H1 (cell line): ENCODE data around the gene KCNH6. TPM values are rescaled to one million over a fixed set of nuclear protein-coding genes. Genes with fewer than 3 reads are reported as not detected.
A peak's percentile ranks its signal among the peaks of the same experiment; 100 is the strongest.

Source experiments
- CTCF ChIA-PET: fragments of 300-600 bp; sonication (Branson Sonifier 250); formaldehyde crosslinking; loops from one replicate; lab custom pipeline; 2021; ENCODE audit not compliant: partially characterized antibody; lab: Charles Lee
- POLR2A ChIA-PET: fragments of 300-600 bp; sonication (Branson Sonifier 250); formaldehyde crosslinking; loops from one replicate; lab custom pipeline; 2021; ENCODE audit warnings: inconsistent platforms; ENCODE audit not compliant: partially characterized antibody; lab: Charles Lee
- DNase-seq, 2 experiments: peaks; one replicate each; pipeline versions ENCODE4 v3.0.0 to v3.0.0-alpha.2; 2010 to 2022; ENCODE audit warnings: low spot score in 2 of 2, low read depth in 1 of 2, mixed read lengths in 1 of 2
- FAIRE-seq: peaks from 2 replicates; lab custom pipeline; 2011; peaks lifted over from hg19 to GRCh38; lab: Jason Lieb, UNC
- H2AFZ ChIP-seq: 2 replicates; pipeline ENCODE4 v1.8.1; 2012; ENCODE audit warnings: low read length, inconsistent platforms
- H2AK5ac ChIP-seq: 2 replicates; pipeline ENCODE4 v1.6.1; 2013; ENCODE audit warnings: low read depth, low read length
- H2BK120ac ChIP-seq: replicated peaks from 2 replicates; pipeline ENCODE3; 2013; ENCODE audit warnings: low read depth, low read length, inconsistent platforms
- H2BK12ac ChIP-seq: 2 replicates; pipeline ENCODE4 v1.6.1; 2013; ENCODE audit warnings: low read depth, low read length
- H2BK15ac ChIP-seq: 2 replicates; pipeline ENCODE4 v1.6.1; 2013; ENCODE audit warnings: low read length
- H2BK20ac ChIP-seq: 2 replicates; pipeline ENCODE4 v1.6.1; 2013; ENCODE audit warnings: low read length
- H2BK5ac ChIP-seq: 2 replicates; pipeline ENCODE4 v1.6.1; 2013; ENCODE audit warnings: low read depth, low read length
- H3K14ac ChIP-seq: 2 replicates; pipeline ENCODE4 v1.6.1; 2013; ENCODE audit warnings: inconsistent platforms; ENCODE audit not compliant: insufficient read length
- H3K18ac ChIP-seq: 2 replicates; pipeline ENCODE4 v1.6.1; 2013; ENCODE audit warnings: low read length; ENCODE audit errors: extremely low read depth
- H3K23ac ChIP-seq: 2 replicates; pipeline ENCODE4 v1.6.1; 2013; ENCODE audit warnings: inconsistent platforms; ENCODE audit not compliant: insufficient read length
- H3K23me2 ChIP-seq: 2 replicates; pipeline ENCODE4 v1.6.1; 2013; ENCODE audit warnings: low read depth, low read length
- H3K27ac ChIP-seq: 2 replicates; pipeline ENCODE4 v1.6.1; 2011; ENCODE audit warnings: low read depth, low read length, inconsistent platforms
- H3K27me3 ChIP-seq, 4 experiments: replicated peaks in 1 of 4; 1 replicate in 1 of 4; 2 replicates in 3 of 4; pipeline versions ENCODE4 v1.6.1 to v1.8.1; 2011 to 2013; ENCODE audit warnings: low read length in 3 of 4, mild to moderate bottlenecking in 3 of 4, inconsistent platforms in 2 of 4, mixed read lengths in 2 of 4, moderate library complexity in 1 of 4; ENCODE audit not compliant: control insufficient read depth in 3 of 4, insufficient read depth in 3 of 4; ENCODE audit errors: extremely low read depth in 1 of 4
- H3K36me3 ChIP-seq, 4 experiments: 2 replicates each; pipeline versions ENCODE4 v1.6.1 to v1.8.1; 2011 to 2013; ENCODE audit warnings: mild to moderate bottlenecking in 4 of 4, low read length in 3 of 4, moderate library complexity in 2 of 4, control low read depth in 1 of 4, inconsistent platforms in 1 of 4; ENCODE audit not compliant: insufficient read depth in 4 of 4, control insufficient read depth in 2 of 4
- H3K4ac ChIP-seq: replicated peaks from 2 replicates; pipeline ENCODE3; 2013; ENCODE audit warnings: low read length, low read depth, mixed read lengths, inconsistent platforms; ENCODE audit not compliant: insufficient read length
- H3K4me1 ChIP-seq, 4 experiments: replicated peaks in 1 of 4; 1 replicate in 1 of 4; 2 replicates in 3 of 4; pipeline versions ENCODE4 v1.6.1 to v1.8.1; 2011 to 2013; ENCODE audit warnings: low read length in 3 of 4, inconsistent platforms in 2 of 4, mixed read lengths in 1 of 4; ENCODE audit not compliant: insufficient read depth in 4 of 4, control insufficient read depth in 3 of 4
- H3K4me2 ChIP-seq, 2 experiments: 2 replicates each; pipeline versions ENCODE4 v1.6.1 to v1.8.1; 2011 to 2013; ENCODE audit warnings: low read depth in 2 of 2, low read length in 2 of 2, control low read depth in 1 of 2, inconsistent platforms in 1 of 2, mild to moderate bottlenecking in 1 of 2; ENCODE audit not compliant: insufficient read depth in 1 of 2
- H3K4me3 ChIP-seq, 4 experiments: fragments of 200-600, 300-600 bp in 1 of 4; sonication (generic), shearing (Covaris generic), sonication (Bioruptor Twin) in 1 of 4; 2 replicates each; pipeline versions ENCODE4 v1.5.1 to v1.8.1; 2011 to 2016; ENCODE audit warnings: low read length in 4 of 4, low read depth in 3 of 4, control low read depth in 2 of 4, inconsistent platforms in 2 of 4, mild to moderate bottlenecking in 2 of 4, mixed read lengths in 1 of 4, moderate library complexity in 1 of 4; ENCODE audit not compliant: insufficient read depth in 2 of 4; ENCODE audit errors: extremely low read depth in 1 of 4
- H3K56ac ChIP-seq: replicated peaks from 2 replicates; pipeline ENCODE3; 2013; ENCODE audit warnings: low read depth, mild to moderate bottlenecking, mixed read lengths, low read length, inconsistent platforms; ENCODE audit not compliant: insufficient read length
- H3K79me1 ChIP-seq: 2 replicates; pipeline ENCODE4 v1.6.1; 2013; ENCODE audit warnings: low read depth, low read length, control low read depth
- H3K79me2 ChIP-seq, 2 experiments: 2 replicates each; pipeline versions ENCODE4 v1.6.1 to v1.8.1; 2012 to 2013; ENCODE audit warnings: low read length in 2 of 2, mild to moderate bottlenecking in 2 of 2, inconsistent platforms in 1 of 2; ENCODE audit not compliant: insufficient read depth in 2 of 2, control insufficient read depth in 1 of 2
- H3K9ac ChIP-seq, 4 experiments: replicated peaks in 1 of 4; 1 replicate in 1 of 4; 2 replicates in 3 of 4; pipeline versions ENCODE4 v1.6.1 to v1.8.1; 2011 to 2013; ENCODE audit warnings: low read depth in 3 of 4, low read length in 3 of 4, control low read depth in 2 of 4, mild to moderate bottlenecking in 2 of 4, moderate library complexity in 2 of 4, inconsistent platforms in 1 of 4; ENCODE audit errors: extremely low read depth in 1 of 4
- H3K9me3 ChIP-seq, 2 experiments: 2 replicates each; pipeline versions ENCODE4 v1.6.1 to v1.8.1; 2012 to 2013; ENCODE audit warnings: mild to moderate bottlenecking in 2 of 2, moderate library complexity in 2 of 2, control low read depth in 1 of 2, inconsistent platforms in 1 of 2, low read depth in 1 of 2, low read length in 1 of 2, mixed read lengths in 1 of 2; ENCODE audit not compliant: insufficient read depth in 2 of 2
- H4K20me1 ChIP-seq, 2 experiments: replicated peaks in 1 of 2; 2 replicates each; pipeline versions ENCODE3 to v1.8.1; 2011 to 2013; ENCODE audit warnings: inconsistent platforms in 2 of 2, low read length in 2 of 2, mild to moderate bottlenecking in 1 of 2; ENCODE audit not compliant: insufficient read depth in 2 of 2, control insufficient read depth in 1 of 2
- H4K5ac ChIP-seq: 2 replicates; pipeline ENCODE4 v1.6.1; 2013; ENCODE audit warnings: low read length, low read depth, mixed read lengths, inconsistent platforms; ENCODE audit not compliant: insufficient read length
- H4K8ac ChIP-seq: 2 replicates; pipeline ENCODE4 v1.8.0; 2013; ENCODE audit warnings: mild to moderate bottlenecking, moderate library complexity, low read length, inconsistent platforms; ENCODE audit not compliant: insufficient read depth; ENCODE audit errors: extremely low read depth
- H4K91ac ChIP-seq: replicated peaks from 2 replicates; pipeline ENCODE3; 2013; ENCODE audit warnings: low read length, mixed read lengths, inconsistent platforms; ENCODE audit not compliant: insufficient read length
- KDM1A ChIP-seq: fragments of 200-600, 300-600 bp; sonication (generic); IDR thresholded peaks from 2 replicates; pipeline ENCODE4 v1.7.1; 2016; ENCODE audit warnings: mild to moderate bottlenecking, low read length, borderline replicate concordance
- NANOG ChIP-seq: IDR thresholded peaks from 2 replicates; pipeline ENCODE4 v1.6.1; 2011; ENCODE audit warnings: low read length, low read depth, mild to moderate bottlenecking, inconsistent platforms; ENCODE audit not compliant: insufficient read depth, poor library complexity, severe bottlenecking
- PHF8 ChIP-seq: fragments of 200-600 bp; sonication (generic); conservative IDR thresholded peaks from 2 replicates; pipeline ENCODE4 v1.7.1; 2012; ENCODE audit warnings: low read depth, mild to moderate bottlenecking, inconsistent platforms, low read length, moderate library complexity
- RAD21 ChIP-seq, 2 experiments: IDR thresholded peaks in 1 of 2; conservative IDR thresholded peaks in 1 of 2; 2 replicates each; pipeline ENCODE4 v1.6.1; 2011; ENCODE audit warnings: low read depth in 2 of 2, low read length in 2 of 2, improper control_type of control experiment in 1 of 2, inconsistent platforms in 1 of 2, mild to moderate bottlenecking in 1 of 2, moderate library complexity in 1 of 2
- RFX5 ChIP-seq: IDR thresholded peaks from 2 replicates; pipeline ENCODE4 v1.6.1; 2011; ENCODE audit warnings: low read depth, low read length, improper control_type of control experiment, borderline replicate concordance
- TAF1 ChIP-seq: IDR thresholded peaks from 2 replicates; pipeline ENCODE4 v1.6.1; 2011; ENCODE audit warnings: mild to moderate bottlenecking, low read depth, low read length
- WGBS, 2 experiments: shearing (Covaris generic) in 1 of 2; methylation state at CpG; one replicate each; pipeline versions ENCODE4 v1.1.6 to v1.1.7; 2013 to 2015; ENCODE audit warnings: low lambda C conversion rate in 2 of 2, mixed read lengths in 2 of 2, inconsistent platforms in 1 of 2, low coverage in 1 of 2, missing lambda C conversion rate in 1 of 2; ENCODE audit not compliant: insufficient replicate concordance in 2 of 2, insufficient coverage in 1 of 2, insufficient read length in 1 of 2; ENCODE audit errors: extremely low coverage in 1 of 2, missing lambda C conversion rate in 1 of 2; 5-methylcytosine and 5-hydroxymethylcytosine counted together
- polyA plus RNA-seq, 7 experiments: library from polyadenylated mRNA; depleted of rRNA in 3 of 7; stranded (reverse) in 5 of 7; unstranded in 2 of 7; fragments of >200 nt in 5 of 7; fragments of 200-250 nt in 2 of 7; gene quantifications; 1 replicate in 5 of 7; 2 replicates in 1 of 7; 4 replicates in 1 of 7; pipeline versions ENCODE4 v1.2.1 to v1.2.3, GENCODE V29; 2011 to 2013; ENCODE audit warnings: missing spikeins in 2 of 7, mixed read lengths in 2 of 7
- total RNA-seq: library from RNA; stranded (reverse); fragmentation: NEBNext Ultra II Directional; extraction: Animal tissue kit (Norgen Biotek cat#: 25700); gene quantifications from 2 replicates; pipeline ENCODE4 v1.2.1, GENCODE V29; 2021
- TF ChIP-seq, protein P1 (sequence below), 3 experiments: IDR thresholded peaks; 1 replicate in 2 of 3; 2 replicates in 1 of 3; pipeline versions ENCODE4 v1.5.1 to v1.6.1; 2011; ENCODE audit warnings: low read length in 3 of 3, mild to moderate bottlenecking in 3 of 3, inconsistent platforms in 2 of 3, low read depth in 1 of 3, moderate library complexity in 1 of 3; ENCODE audit not compliant: insufficient read depth in 1 of 3; ENCODE audit errors: control extremely low read depth in 1 of 3

The KCNH6 gene
- total and polyA plus RNA-seq, 2 of the 8 experiments (the other 6 are each of a cell fraction or from before 2014, with no cell fraction given) = 1.8 to 3.6 TPM

DNA sequence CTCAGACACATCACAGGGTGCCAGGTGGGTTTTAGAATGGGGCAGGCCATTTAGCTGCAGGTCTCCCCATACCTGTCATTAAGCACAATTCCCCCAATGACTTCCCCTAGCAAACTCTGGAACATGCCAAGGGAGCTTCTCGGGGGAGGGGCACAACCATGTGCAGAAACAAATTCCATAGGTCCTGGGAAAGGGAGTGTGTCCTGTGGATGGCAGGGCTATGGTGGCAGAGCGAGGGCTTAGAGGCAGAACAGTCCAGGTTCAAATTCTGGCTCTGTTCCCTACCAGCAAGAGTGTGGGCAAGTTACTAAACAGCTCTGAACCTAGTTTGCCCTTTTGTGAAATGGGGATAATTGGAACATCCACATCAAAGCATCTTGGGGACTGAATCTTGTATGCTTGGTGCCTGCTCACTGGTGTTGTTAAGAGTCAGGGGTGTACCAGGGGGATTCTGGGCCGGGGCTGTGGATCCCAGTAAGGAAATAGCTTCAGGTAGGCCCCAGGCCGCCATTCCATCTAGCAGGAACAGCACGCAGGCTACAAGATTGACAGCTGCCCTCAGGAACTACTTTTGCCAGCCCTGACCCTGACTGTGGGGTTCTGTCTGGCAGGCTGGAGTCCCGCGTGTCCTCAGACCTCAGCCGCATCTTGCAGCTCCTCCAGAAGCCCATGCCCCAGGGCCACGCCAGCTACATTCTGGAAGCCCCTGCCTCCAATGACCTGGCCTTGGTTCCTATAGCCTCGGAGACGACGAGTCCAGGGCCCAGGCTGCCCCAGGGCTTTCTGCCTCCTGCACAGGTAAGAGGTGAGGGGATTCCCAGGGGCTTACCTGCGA lies 21.5 kb downstream of the KCNH6 start:
- ChIA-PET CTCF (interaction anchor here (0.6 to 3.4 kb wide), 15 partner anchors 9 to 154 kb away, joined by 3 to 17 read pairs (median 3); no protein-coding TSS in a partner anchor), POLR2A (interaction anchor here (0.6 to 1.3 kb wide), 6 partner anchors 10 to 71 kb away, joined by 3 to 4 read pairs (median 3); no protein-coding TSS in a partner anchor)
- Histone ChIP-seq H3K4me2 (no peak overlapping the region), H3K4me3 (no peak overlapping the region; a peak in 1 of 8 replicates), H3K4ac (no peak overlapping the region), H2BK15ac (no peak overlapping the region), H2AK5ac (peak overlapping the region; percentile 65; the same call in 1 of the 2 replicates), H4K8ac (no peak overlapping the region), H4K20me1 (no peaks in the 10 kb centered on the region), H2BK20ac (no peak overlapping the region), H2BK12ac (no peak overlapping the region), H3K9me3 (no peaks in the 10 kb centered on the region), H3K27me3 (peaks cover 0 to under 1% (median under 1%) of the 10 kb centered on the region in 4 experiments; a peak in 2 of 7 replicates), H3K79me1 (no peaks in the 10 kb centered on the region), H3K4me1 (peaks cover 0 to 9% (median 5%) of the 10 kb centered on the region in 4 experiments; a peak in 5 of 7 replicates), H2AFZ (no peak overlapping the region), H3K9ac (no peak overlapping the region), H3K56ac (no peak overlapping the region), H3K23ac (no peak overlapping the region), H3K27ac (no peak overlapping the region), H3K23me2 (no peaks in the 10 kb centered on the region), H4K5ac (no peak overlapping the region), H3K79me2 (no peaks in the 10 kb centered on the region), H2BK120ac (no peak overlapping the region), H3K36me3 (no peaks in the 10 kb centered on the region), H2BK5ac (no peak overlapping the region; the same call in 1 of the 2 replicates), H4K91ac (peak overlapping the region; percentile 49), H3K14ac (no peak overlapping the region), H3K18ac (no peak overlapping the region)
- TF ChIP-seq, protein P1, sequence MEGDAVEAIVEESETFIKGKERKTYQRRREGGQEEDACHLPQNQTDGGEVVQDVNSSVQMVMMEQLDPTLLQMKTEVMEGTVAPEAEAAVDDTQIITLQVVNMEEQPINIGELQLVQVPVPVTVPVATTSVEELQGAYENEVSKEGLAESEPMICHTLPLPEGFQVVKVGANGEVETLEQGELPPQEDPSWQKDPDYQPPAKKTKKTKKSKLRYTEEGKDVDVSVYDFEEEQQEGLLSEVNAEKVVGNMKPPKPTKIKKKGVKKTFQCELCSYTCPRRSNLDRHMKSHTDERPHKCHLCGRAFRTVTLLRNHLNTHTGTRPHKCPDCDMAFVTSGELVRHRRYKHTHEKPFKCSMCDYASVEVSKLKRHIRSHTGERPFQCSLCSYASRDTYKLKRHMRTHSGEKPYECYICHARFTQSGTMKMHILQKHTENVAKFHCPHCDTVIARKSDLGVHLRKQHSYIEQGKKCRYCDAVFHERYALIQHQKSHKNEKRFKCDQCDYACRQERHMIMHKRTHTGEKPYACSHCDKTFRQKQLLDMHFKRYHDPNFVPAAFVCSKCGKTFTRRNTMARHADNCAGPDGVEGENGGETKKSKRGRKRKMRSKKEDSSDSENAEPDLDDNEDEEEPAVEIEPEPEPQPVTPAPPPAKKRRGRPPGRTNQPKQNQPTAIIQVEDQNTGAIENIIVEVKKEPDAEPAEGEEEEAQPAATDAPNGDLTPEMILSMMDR (IDR thresholded peaks at IDR 0.05; ENCODE audit: control extremely low read depth in 1 of 3, insufficient read depth in 1 of 3, low read depth in 1 of 3, low read length in 3 of 3) = no peak
- no peak for TF ChIP-seq NANOG
- TF ChIP-seq RFX5 = no peak
- no peak for TF ChIP-seq KDM1A
- no peak for TF ChIP-seq RAD21 (IDR thresholded peaks at IDR 0.05 in 1 of 2, conservative IDR thresholded peaks at IDR 0.05 in 1 of 2; ENCODE audit: low read depth in 2 of 2, low read length in 2 of 2)
- TF ChIP-seq PHF8 = no peak
- TF ChIP-seq TAF1 = no peak
- WGBS, 2 experiments = 85% methylated on average over 13 of the region's 13 CpGs; no CpG with 5 or more reads in 1 of the 2 experiments
- no peak for DNase-seq
- FAIRE-seq = no peak
